ENCODE measurements around the gene ENO3.

ENO3 gene

DNA sequence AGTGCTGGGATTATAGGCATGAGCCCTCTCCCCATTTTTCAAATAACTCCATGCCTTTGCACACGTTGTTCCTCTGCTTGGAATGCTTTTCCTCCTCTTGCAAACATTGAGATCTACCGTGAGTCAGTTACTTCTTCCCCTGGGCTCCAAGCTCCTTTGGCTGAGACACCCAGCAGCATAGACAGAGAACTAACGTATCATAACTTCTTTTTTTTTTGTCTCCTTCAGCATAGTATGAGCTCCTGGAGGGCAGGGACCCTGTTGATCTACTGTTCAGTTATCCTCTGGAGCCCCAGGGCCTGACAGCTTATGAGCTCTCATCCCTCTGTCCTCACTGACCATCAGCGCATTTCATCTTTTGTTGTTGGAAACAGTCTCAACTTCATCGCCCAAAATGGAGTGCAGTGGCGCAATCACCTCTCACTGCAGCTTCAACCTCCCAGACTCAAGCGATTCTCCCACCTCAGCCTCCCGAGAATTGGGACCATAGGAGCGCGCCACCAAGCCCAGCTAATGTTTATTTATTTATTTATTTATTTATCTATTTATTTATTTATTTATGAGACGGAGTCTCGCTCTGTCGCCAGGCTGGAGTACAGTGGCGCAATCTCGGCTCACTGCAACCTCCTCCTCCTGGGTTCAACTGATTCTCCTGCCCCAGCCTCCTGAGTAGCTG, 14.5 kb downstream of the ENO3 start:
- no peak overlapping the region for H3K4me3 ChIP-seq (ENCODE audit: low read depth in 1 of 2, low read length in 2 of 2)
- H3K27me3 ChIP-seq (ENCODE audit: control insufficient read depth in 1 of 2, insufficient read depth in 2 of 2, low read length in 2 of 2): no peaks in the 10 kb centered on the region
- no peak overlapping the region for H3K27ac ChIP-seq (ENCODE audit: low read depth, low read length)
- peaks cover 0 to 18% of the 10 kb centered on the region in 2 donors for H3K36me3 ChIP-seq (ENCODE audit: control insufficient read depth in 1 of 2, insufficient read depth in 2 of 2, low read length in 2 of 2)
- H3K9ac ChIP-seq (ENCODE audit: low read depth in 1 of 2, low read length in 2 of 2): no peak overlapping the region
- H3K9me3 ChIP-seq (ENCODE audit: control insufficient read depth in 1 of 2, low read length in 2 of 2): no peaks in the 10 kb centered on the region
- peaks cover 12 to 25% of the 10 kb centered on the region in 2 donors for H3K4me1 ChIP-seq (ENCODE audit: control insufficient read depth in 1 of 2, insufficient read depth in 2 of 2, low read length in 2 of 2)

DNA sequence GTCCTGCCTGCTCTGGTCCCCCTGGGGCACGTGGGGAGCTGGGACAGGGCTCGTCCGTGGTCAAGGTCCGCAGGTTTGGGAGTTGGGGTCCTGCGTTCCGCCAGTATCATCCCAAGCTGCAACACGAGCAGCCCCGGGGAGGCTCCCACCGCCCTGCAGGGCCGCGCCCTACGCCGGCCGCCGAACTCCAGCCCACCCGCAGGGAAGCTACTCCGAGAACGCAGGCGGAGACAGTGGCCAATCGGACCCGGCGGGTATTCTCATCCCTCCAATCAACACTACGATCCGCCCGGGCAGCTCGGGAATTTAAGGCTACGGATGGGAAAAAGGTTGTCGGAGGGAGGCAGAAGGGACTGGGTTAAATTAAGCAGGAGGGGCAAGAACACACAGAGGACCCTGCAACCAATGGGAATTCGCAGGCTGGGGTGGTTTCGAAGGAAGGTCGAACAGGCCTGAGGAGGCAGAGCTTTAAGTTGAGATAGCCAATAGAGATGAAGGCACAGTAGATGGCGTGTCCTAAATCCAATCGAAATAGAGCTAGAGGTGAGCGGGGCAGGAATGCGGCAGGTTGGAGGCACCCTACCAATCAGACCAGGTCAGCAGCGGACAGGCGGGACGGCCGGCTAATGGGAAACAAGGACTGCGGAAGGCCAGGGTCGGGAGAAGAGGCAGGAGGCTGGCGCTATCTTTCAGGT, 16.1 kb downstream of the ENO3 start:
- Histone ChIP-seq H3K9ac (ENCODE audit: low read depth in 1 of 2, low read length in 2 of 2) (peak overlapping the region; percentile 71 to 74), H3K9me3 (ENCODE audit: control insufficient read depth in 1 of 2, low read length in 2 of 2) (no peaks in the 10 kb centered on the region), H3K36me3 (ENCODE audit: control insufficient read depth in 1 of 2, insufficient read depth in 2 of 2, low read length in 2 of 2) (peaks cover 0 to 22% of the 10 kb centered on the region in 2 donors), H3K4me3 (ENCODE audit: low read depth in 1 of 2, low read length in 2 of 2) (peak overlapping the region; percentile 74 to 83), H3K27me3 (ENCODE audit: control insufficient read depth in 1 of 2, insufficient read depth in 2 of 2, low read length in 2 of 2) (no peaks in the 10 kb centered on the region), H3K27ac (ENCODE audit: low read depth, low read length) (peak overlapping the region; percentile 87), H3K4me1 (ENCODE audit: control insufficient read depth in 1 of 2, insufficient read depth in 2 of 2, low read length in 2 of 2) (peaks cover 11 to 25% of the 10 kb centered on the region in 2 donors)

- H3K9me3 ChIP-seq (ENCODE audit: control insufficient read depth in 1 of 2, low read length in 2 of 2): no peaks in the 10 kb centered on the region
- peak within 1 kb of the TSS; percentile 74 to 83 for H3K4me3 ChIP-seq (ENCODE audit: low read depth in 1 of 2, low read length in 2 of 2)
- peak within 1 kb of the TSS; percentile 71 to 74 for H3K9ac ChIP-seq (ENCODE audit: low read depth in 1 of 2, low read length in 2 of 2)
- H3K36me3 ChIP-seq (ENCODE audit: control insufficient read depth in 1 of 2, insufficient read depth in 2 of 2, low read length in 2 of 2): peaks cover 7 to 31% of the 10 kb centered on the region in 2 donors
- peak within 1 kb of the TSS; percentile 87 for H3K27ac ChIP-seq (ENCODE audit: low read depth, low read length)
- H3K4me1 ChIP-seq (ENCODE audit: control insufficient read depth in 1 of 2, insufficient read depth in 2 of 2, low read length in 2 of 2): peaks cover 11 to 25% of the 10 kb centered on the region in 2 donors
- H3K27me3 ChIP-seq (ENCODE audit: control insufficient read depth in 1 of 2, insufficient read depth in 2 of 2, low read length in 2 of 2): no peaks in the 10 kb centered on the region
Measured at GRCh38 chr17:4967539-4968485, 16.9 kb downstream of the ENO3 start, which contains the start of gene SPAG7. TSS of gene SPAG7 (minus strand) at chr17:4967817. CDS start at chr17:4967804, 13 bp downstream.

- H3K27me3 ChIP-seq (ENCODE audit: control insufficient read depth in 1 of 2, insufficient read depth in 2 of 2, low read length in 2 of 2): no peaks in the 10 kb centered on the region
- peaks cover 11 to 25% of the 10 kb centered on the region in 2 donors for H3K4me1 ChIP-seq (ENCODE audit: control insufficient read depth in 1 of 2, insufficient read depth in 2 of 2, low read length in 2 of 2)
- no peaks in the 10 kb centered on the region for H3K9me3 ChIP-seq (ENCODE audit: control insufficient read depth in 1 of 2, low read length in 2 of 2)
- H3K27ac ChIP-seq (ENCODE audit: low read depth, low read length): peak overlapping the region; percentile 79
- H3K4me3 ChIP-seq (ENCODE audit: low read depth in 1 of 2, low read length in 2 of 2): peak overlapping the region; percentile 74 to 83
- peak overlapping the region; percentile 65 to 68 for H3K9ac ChIP-seq (ENCODE audit: low read depth in 1 of 2, low read length in 2 of 2)
- H3K36me3 ChIP-seq (ENCODE audit: control insufficient read depth in 1 of 2, insufficient read depth in 2 of 2, low read length in 2 of 2): peaks cover 11 to 38% of the 10 kb centered on the region in 2 donors
Measured at GRCh38 chr17:4968486-4969046, 17.6 kb downstream of the ENO3 start.

DNA sequence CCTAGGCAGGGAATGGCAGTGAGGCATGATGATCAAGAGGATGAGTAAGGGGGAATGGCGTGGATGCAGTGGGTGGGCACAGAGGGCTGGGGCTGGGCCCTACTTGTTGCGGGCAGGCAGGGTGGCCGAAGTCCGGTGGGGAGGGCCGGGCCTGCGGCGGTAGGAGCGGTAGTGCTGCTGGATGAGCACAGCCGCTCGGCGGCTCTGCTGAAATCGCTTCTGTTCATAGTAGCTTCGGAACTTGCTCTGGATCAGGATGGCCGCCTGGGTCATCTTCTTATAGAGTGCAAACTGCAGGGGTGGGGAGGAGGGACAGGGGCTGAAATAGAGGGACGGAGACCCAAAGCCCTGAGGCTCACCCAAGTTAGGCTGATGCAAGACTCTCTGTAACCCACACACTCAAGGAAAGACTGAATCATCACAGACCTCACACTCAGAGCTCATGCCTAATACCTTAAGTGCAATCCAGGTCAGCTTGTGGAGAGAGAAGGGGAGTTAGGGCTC, 18.2 kb downstream of the ENO3 start:
- Histone ChIP-seq H3K4me1 (ENCODE audit: control insufficient read depth in 1 of 2, insufficient read depth in 2 of 2, low read length in 2 of 2) (peaks cover 11 to 25% of the 10 kb centered on the region in 2 donors), H3K4me3 (ENCODE audit: low read depth in 1 of 2, low read length in 2 of 2) (peak overlapping the region; percentile 74 to 83), H3K27me3 (ENCODE audit: control insufficient read depth in 1 of 2, insufficient read depth in 2 of 2, low read length in 2 of 2) (no peaks in the 10 kb centered on the region), H3K27ac (ENCODE audit: low read depth, low read length) (no peak overlapping the region), H3K9me3 (ENCODE audit: control insufficient read depth in 1 of 2, low read length in 2 of 2) (no peaks in the 10 kb centered on the region), H3K36me3 (ENCODE audit: control insufficient read depth in 1 of 2, insufficient read depth in 2 of 2, low read length in 2 of 2) (peaks cover 13 to 43% of the 10 kb centered on the region in 2 donors), H3K9ac (ENCODE audit: low read depth in 1 of 2, low read length in 2 of 2) (peak overlapping the region in 1 of 2 donors; percentile 68)

- Histone ChIP-seq H3K9ac (ENCODE audit: low read depth in 1 of 2, low read length in 2 of 2) (peak overlapping the region in 1 of 2 donors; percentile 68), H3K9me3 (ENCODE audit: control insufficient read depth in 1 of 2, low read length in 2 of 2) (no peaks in the 10 kb centered on the region), H3K4me1 (ENCODE audit: control insufficient read depth in 1 of 2, insufficient read depth in 2 of 2, low read length in 2 of 2) (peaks cover 11 to 25% of the 10 kb centered on the region in 2 donors), H3K27ac (ENCODE audit: low read depth, low read length) (no peak overlapping the region), H3K36me3 (ENCODE audit: control insufficient read depth in 1 of 2, insufficient read depth in 2 of 2, low read length in 2 of 2) (peaks cover 19 to 49% of the 10 kb centered on the region in 2 donors), H3K27me3 (ENCODE audit: control insufficient read depth in 1 of 2, insufficient read depth in 2 of 2, low read length in 2 of 2) (no peaks in the 10 kb centered on the region), H3K4me3 (ENCODE audit: low read depth in 1 of 2, low read length in 2 of 2) (peak overlapping the region; percentile 29 to 74)
Measured at GRCh38 chr17:4969551-4970173, 18.7 kb downstream of the ENO3 start.

GRCh38 chr17:4970273-4970672, 19.4 kb downstream of the ENO3 start:
- no peak overlapping the region for H3K9ac ChIP-seq (ENCODE audit: low read depth in 1 of 2, low read length in 2 of 2)
- no peak overlapping the region for H3K4me3 ChIP-seq (ENCODE audit: low read depth in 1 of 2, low read length in 2 of 2)
- no peaks in the 10 kb centered on the region for H3K27me3 ChIP-seq (ENCODE audit: control insufficient read depth in 1 of 2, insufficient read depth in 2 of 2, low read length in 2 of 2)
- peaks cover 11 to 25% of the 10 kb centered on the region in 2 donors for H3K4me1 ChIP-seq (ENCODE audit: control insufficient read depth in 1 of 2, insufficient read depth in 2 of 2, low read length in 2 of 2)
- H3K9me3 ChIP-seq (ENCODE audit: control insufficient read depth in 1 of 2, low read length in 2 of 2): no peaks in the 10 kb centered on the region
- peaks cover 23 to 54% of the 10 kb centered on the region in 2 donors for H3K36me3 ChIP-seq (ENCODE audit: control insufficient read depth in 1 of 2, insufficient read depth in 2 of 2, low read length in 2 of 2)
- H3K27ac ChIP-seq (ENCODE audit: low read depth, low read length): no peak overlapping the region

- peaks cover 5 to 18% of the 10 kb centered on the region in 2 donors for H3K4me1 ChIP-seq (ENCODE audit: control insufficient read depth in 1 of 2, insufficient read depth in 2 of 2, low read length in 2 of 2)
- H3K27me3 ChIP-seq (ENCODE audit: control insufficient read depth in 1 of 2, insufficient read depth in 2 of 2, low read length in 2 of 2): no peaks in the 10 kb centered on the region
- no peak overlapping the region for H3K9ac ChIP-seq (ENCODE audit: low read depth in 1 of 2, low read length in 2 of 2)
- H3K9me3 ChIP-seq (ENCODE audit: control insufficient read depth in 1 of 2, low read length in 2 of 2): no peaks in the 10 kb centered on the region
- peaks cover 27 to 59% of the 10 kb centered on the region in 2 donors for H3K36me3 ChIP-seq (ENCODE audit: control insufficient read depth in 1 of 2, insufficient read depth in 2 of 2, low read length in 2 of 2)
- H3K4me3 ChIP-seq (ENCODE audit: low read depth in 1 of 2, low read length in 2 of 2): no peak overlapping the region
- no peak overlapping the region for H3K27ac ChIP-seq (ENCODE audit: low read depth, low read length)
Measured at GRCh38 chr17:4971826-4972225, 20.9 kb downstream of the ENO3 start.

- H3K27me3 ChIP-seq (ENCODE audit: control insufficient read depth in 1 of 2, insufficient read depth in 2 of 2, low read length in 2 of 2): no peaks in the 10 kb centered on the region
- no peak overlapping the region for H3K27ac ChIP-seq (ENCODE audit: low read depth, low read length)
- H3K9ac ChIP-seq (ENCODE audit: low read depth in 1 of 2, low read length in 2 of 2): no peak overlapping the region
- H3K9me3 ChIP-seq (ENCODE audit: control insufficient read depth in 1 of 2, low read length in 2 of 2): no peaks in the 10 kb centered on the region
- no peak overlapping the region for H3K4me3 ChIP-seq (ENCODE audit: low read depth in 1 of 2, low read length in 2 of 2)
- peaks cover 5 to 18% of the 10 kb centered on the region in 2 donors for H3K4me1 ChIP-seq (ENCODE audit: control insufficient read depth in 1 of 2, insufficient read depth in 2 of 2, low read length in 2 of 2)
- H3K36me3 ChIP-seq (ENCODE audit: control insufficient read depth in 1 of 2, insufficient read depth in 2 of 2, low read length in 2 of 2): peaks cover 27 to 64% of the 10 kb centered on the region in 2 donors
Measured at GRCh38 chr17:4972322-4972721, 21.4 kb downstream of the ENO3 start.
